ENCODE results near the gene SASH3.

SASH3 gene

GRCh38 chrX:129785160-129785947 lies 5.6 kb downstream of the SASH3 start:
- H3K4me1 Mint-ChIP-seq: peaks cover 53% of the 10 kb centered on the region
- no peak for ATAC-seq
- H3K4me3 Mint-ChIP-seq: peak overlapping the region; percentile 59
- no peaks in the 10 kb centered on the region for H3K27me3 Mint-ChIP-seq
- peak overlapping the region; percentile 85 for H3K27ac Mint-ChIP-seq
- H3K9me3 Mint-ChIP-seq: no peaks in the 10 kb centered on the region
- peaks cover 58% of the 10 kb centered on the region for H3K36me3 Mint-ChIP-seq (ENCODE audit: low read depth)
- no peak for DNase-seq

- no peaks in the 10 kb centered on the region for H3K27me3 Mint-ChIP-seq
- no peak for DNase-seq
- peaks cover 53% of the 10 kb centered on the region for H3K4me1 Mint-ChIP-seq
Measured at GRCh38 chrX:129786210-129786651, 6.5 kb downstream of the SASH3 start.

GRCh38 chrX:129787336-129788055 lies 7.7 kb downstream of the SASH3 start:
- H3K27me3 Mint-ChIP-seq: no peaks in the 10 kb centered on the region
- DNase-seq: no peak
- no peaks in the 10 kb centered on the region for H3K9me3 Mint-ChIP-seq
- H3K36me3 Mint-ChIP-seq (ENCODE audit: low read depth): peaks cover 52% of the 10 kb centered on the region
- H3K4me3 Mint-ChIP-seq: peak overlapping the region; percentile 32
- no peak for ATAC-seq
- peaks cover 49% of the 10 kb centered on the region for H3K4me1 Mint-ChIP-seq
- peak overlapping the region; percentile 81 for H3K27ac Mint-ChIP-seq

More at GRCh38 chrX:129786210-129786651, 6.5 kb downstream of the SASH3 start:
- no peak for ATAC-seq
- H3K36me3 Mint-ChIP-seq (ENCODE audit: low read depth): peaks cover 58% of the 10 kb centered on the region
- H3K9me3 Mint-ChIP-seq: no peaks in the 10 kb centered on the region
- H3K4me3 Mint-ChIP-seq: peak overlapping the region; percentile 65
- H3K27ac Mint-ChIP-seq: peak overlapping the region; percentile 85

DNA sequence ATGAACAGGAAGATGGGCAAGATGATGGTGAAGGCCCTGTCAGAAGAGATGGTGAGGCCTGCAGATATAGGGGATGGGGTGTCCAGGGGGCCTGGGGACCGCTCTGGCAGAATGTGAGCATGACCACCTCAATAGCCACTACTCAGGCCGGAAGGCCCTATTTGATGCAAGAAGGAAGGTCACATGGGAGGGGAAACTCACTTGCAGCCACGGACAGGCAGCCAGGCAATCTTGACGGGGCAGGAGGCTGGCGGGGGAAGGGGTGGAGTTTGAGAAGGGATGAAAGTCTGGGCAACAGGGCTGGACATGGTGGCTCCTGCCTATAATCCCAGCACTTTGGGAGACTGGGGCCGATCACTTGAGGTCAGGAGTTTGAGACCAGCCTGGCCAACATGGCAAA lies 8.8 kb downstream of the SASH3 start:
- ATAC-seq: no peak
- Mint-ChIP-seq H3K4me1 (peaks cover 42% of the 10 kb centered on the region), H3K4me3 (no peak overlapping the region), H3K27me3 (no peaks in the 10 kb centered on the region), H3K36me3 (ENCODE audit: low read depth) (peaks cover 43% of the 10 kb centered on the region), H3K27ac (peak overlapping the region; percentile 54), H3K9me3 (no peaks in the 10 kb centered on the region)
- no peak for DNase-seq

GRCh38 chrX:129790146-129790545 lies 10.4 kb downstream of the SASH3 start:
- Mint-ChIP-seq H3K4me3 (no peak overlapping the region), H3K9me3 (no peaks in the 10 kb centered on the region), H3K27me3 (no peaks in the 10 kb centered on the region), H3K4me1 (peaks cover 28% of the 10 kb centered on the region), H3K36me3 (ENCODE audit: low read depth) (peaks cover 33% of the 10 kb centered on the region), H3K27ac (no peak overlapping the region)
- DNase-seq: no peak
- ATAC-seq: no peak

DNA sequence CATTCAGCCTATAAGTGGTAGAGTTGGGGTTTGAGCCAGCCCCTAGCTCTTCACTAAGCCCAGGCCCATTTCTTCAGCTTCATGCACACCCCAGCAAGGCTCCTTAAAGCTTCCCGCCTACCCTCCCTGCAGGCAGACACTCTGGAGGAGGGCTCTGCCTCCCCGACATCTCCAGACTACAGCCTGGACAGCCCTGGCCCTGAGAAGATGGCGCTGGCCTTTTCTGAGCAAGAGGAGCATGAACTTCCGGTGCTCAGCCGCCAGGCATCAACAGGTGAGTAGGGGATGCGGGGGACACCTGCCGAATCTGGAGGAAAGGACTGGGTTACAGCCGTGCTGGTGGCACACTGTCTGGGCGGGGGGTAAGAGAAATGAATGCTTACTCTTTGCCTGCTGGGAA lies 11.1 kb downstream of the SASH3 start:
- Mint-ChIP-seq H3K36me3 (ENCODE audit: low read depth) (peaks cover 26% of the 10 kb centered on the region), H3K27me3 (no peaks in the 10 kb centered on the region), H3K4me1 (peaks cover 22% of the 10 kb centered on the region), H3K4me3 (no peak overlapping the region), H3K9me3 (no peaks in the 10 kb centered on the region), H3K27ac (no peak overlapping the region)
- ATAC-seq (no peak), DNase-seq (no peak)

- Mint-ChIP-seq H3K27ac (no peak overlapping the region), H3K4me3 (no peak overlapping the region), H3K9me3 (no peaks in the 10 kb centered on the region), H3K4me1 (peaks cover 16% of the 10 kb centered on the region), H3K36me3 (ENCODE audit: low read depth) (peaks cover 24% of the 10 kb centered on the region), H3K27me3 (no peaks in the 10 kb centered on the region)
- DNase-seq (no peak), ATAC-seq (no peak)
Measured at GRCh38 chrX:129791336-129791735, 11.6 kb downstream of the SASH3 start.

- Mint-ChIP-seq H3K27ac (no peak overlapping the region), H3K4me3 (no peak overlapping the region), H3K4me1 (peaks cover 12% of the 10 kb centered on the region), H3K9me3 (no peaks in the 10 kb centered on the region), H3K36me3 (ENCODE audit: low read depth) (peaks cover 24% of the 10 kb centered on the region), H3K27me3 (no peaks in the 10 kb centered on the region)
- DNase-seq (no peak), ATAC-seq (no peak)
Measured at GRCh38 chrX:129791961-129792570, 12.3 kb downstream of the SASH3 start.

- ATAC-seq (no peak), DNase-seq (no peak)
- Mint-ChIP-seq H3K36me3 (ENCODE audit: low read depth) (peaks cover 20% of the 10 kb centered on the region), H3K4me3 (no peak overlapping the region), H3K9me3 (no peaks in the 10 kb centered on the region), H3K4me1 (peaks cover 9% of the 10 kb centered on the region), H3K27ac (no peak overlapping the region), H3K27me3 (no peaks in the 10 kb centered on the region)
Measured at GRCh38 chrX:129792586-129793291, 13.0 kb downstream of the SASH3 start.

GRCh38 chrX:129793604-129794191 lies 13.9 kb downstream of the SASH3 start:
- Mint-ChIP-seq H3K27me3 (no peaks in the 10 kb centered on the region), H3K27ac (no peak overlapping the region), H3K36me3 (ENCODE audit: low read depth) (peaks cover 19% of the 10 kb centered on the region), H3K4me1 (peaks cover 15% of the 10 kb centered on the region), H3K4me3 (no peak overlapping the region), H3K9me3 (no peaks in the 10 kb centered on the region)
- DNase-seq: no peak
- ATAC-seq: no peak

DNA sequence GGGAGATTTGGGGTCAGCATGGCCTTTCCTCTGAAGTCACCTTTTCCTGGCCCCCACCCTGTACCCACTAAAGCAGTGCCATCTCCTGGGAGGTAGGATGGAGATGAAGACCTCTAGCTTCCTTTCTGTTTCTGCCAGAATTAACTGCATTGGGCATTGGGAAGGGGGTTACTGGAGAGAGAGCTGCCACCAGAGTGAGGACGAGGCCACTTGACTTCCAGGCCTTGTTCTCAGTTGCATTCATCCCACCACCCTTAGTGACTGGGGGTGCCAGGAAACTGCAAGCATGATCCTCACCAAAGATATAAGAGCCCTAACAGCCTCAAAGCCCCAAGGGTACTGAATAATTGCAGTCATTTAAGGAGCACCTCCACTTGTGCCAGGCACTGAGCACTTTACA lies 15.8 kb downstream of the SASH3 start:
- Mint-ChIP-seq H3K9me3 (no peaks in the 10 kb centered on the region), H3K27me3 (no peaks in the 10 kb centered on the region), H3K36me3 (ENCODE audit: low read depth) (peaks cover 17% of the 10 kb centered on the region), H3K4me3 (no peak overlapping the region), H3K27ac (no peak overlapping the region), H3K4me1 (peaks cover 30% of the 10 kb centered on the region)
- DNase-seq (no peak), ATAC-seq (no peak)

- Mint-ChIP-seq H3K27me3 (no peaks in the 10 kb centered on the region), H3K27ac (peak overlapping the region; percentile 52), H3K4me3 (no peak overlapping the region), H3K36me3 (ENCODE audit: low read depth) (peaks cover 15% of the 10 kb centered on the region), H3K9me3 (no peaks in the 10 kb centered on the region), H3K4me1 (peaks cover 30% of the 10 kb centered on the region)
- ATAC-seq (no peak), DNase-seq (no peak)
Measured at GRCh38 chrX:129797251-129797906, 17.6 kb downstream of the SASH3 start.

GRCh38 chrX:129798456-129798855 lies 18.7 kb downstream of the SASH3 start:
- peaks cover 15% of the 10 kb centered on the region for H3K36me3 Mint-ChIP-seq (ENCODE audit: low read depth)
- DNase-seq (no peak), ATAC-seq (no peak)
- H3K27ac Mint-ChIP-seq: peak overlapping the region; percentile 69
- no peaks in the 10 kb centered on the region for H3K27me3 Mint-ChIP-seq
- H3K4me3 Mint-ChIP-seq: no peak overlapping the region
- H3K4me1 Mint-ChIP-seq: peaks cover 30% of the 10 kb centered on the region
- H3K9me3 Mint-ChIP-seq: no peaks in the 10 kb centered on the region

GRCh38 chrX:129798888-129799287 lies 19.1 kb downstream of the SASH3 start:
- Mint-ChIP-seq H3K4me3 (no peak overlapping the region), H3K27ac (peak overlapping the region; percentile 69), H3K4me1 (peaks cover 34% of the 10 kb centered on the region), H3K36me3 (ENCODE audit: low read depth) (peaks cover 15% of the 10 kb centered on the region), H3K9me3 (no peaks in the 10 kb centered on the region), H3K27me3 (no peaks in the 10 kb centered on the region)
- ATAC-seq (peak; percentile 95), DNase-seq (no peak)
